Measurements from ENCODE around the gene DNM1L.

Gene DNM1L

GRCh38 chr12:32754111-32754510, 75.0 kb downstream of the DNM1L start:
- peak overlapping the region; percentile 98 for H3K4me3 ChIP-seq (ENCODE audit: low read depth, low read length)
- ChIA-PET POLR2A (no interaction called here), CTCF (interaction anchor here (1.3 to 4.9 kb wide), 10 partner anchors 8 to 1269 kb away, joined by 3 to 92 read pairs (median 12); partner anchors contain the start of gene ALG10)
- no peak for DNase-seq (ENCODE audit: low read depth, low spot score)
- TF ChIP-seq CTCF (IDR thresholded peaks at IDR 0.05; ENCODE audit: insufficient read depth, low read length, missing control alignments): no peak

- TF ChIP-seq CTCF (IDR thresholded peaks at IDR 0.05; ENCODE audit: insufficient read depth, low read length, missing control alignments): peak; percentile 87
- POLR2A ChIA-PET: interaction anchor here (0.6 to 1.7 kb wide), 5 partner anchors 12 to 1267 kb away, joined by 3 to 13 read pairs (median 4); partner anchors contain the start of gene ALG10
- CTCF ChIA-PET: interaction anchor here (0.7 to 4.9 kb wide), 36 partner anchors 9 to 1279 kb away, joined by 3 to 92 read pairs (median 6); partner anchors contain the start of gene ALG10
- peak; percentile 38 for DNase-seq (ENCODE audit: low read depth, low spot score)
- H3K4me3 ChIP-seq (ENCODE audit: low read depth, low read length): peak overlapping the region; percentile 98
Observed at GRCh38 chr12:32755051-32755653, 76.1 kb downstream of the DNM1L start.

GRCh38 chr12:32755654-32756475, 76.8 kb downstream of the DNM1L start, which contains the start of gene YARS2:
Gene YARS2, minus strand, starts transcription at chr12:32755897. Its CDS starts 23 bp downstream, at chr12:32755874.
- ChIA-PET POLR2A (interaction anchor here (0.6 to 1.7 kb wide), 7 partner anchors 13 to 1267 kb away, joined by 3 to 13 read pairs (median 4); partner anchors contain the start of genes ALG10 and DNM1L), CTCF (interaction anchor here (0.5 to 4.9 kb wide), 39 partner anchors 9 to 1279 kb away, joined by 3 to 92 read pairs (median 6); partner anchors contain the start of gene ALG10)
- peak; percentile 77 for TF ChIP-seq CTCF (IDR thresholded peaks at IDR 0.05; ENCODE audit: insufficient read depth, low read length, missing control alignments)
- H3K4me3 ChIP-seq (ENCODE audit: low read depth, low read length): peak within 1 kb of the TSS; percentile 98
- peak; percentile 94 for DNase-seq (ENCODE audit: low read depth, low spot score)

GRCh38 chr12:32756476-32757066, 77.5 kb downstream of the DNM1L start:
- POLR2A ChIA-PET: interaction anchor here (0.7 to 1.7 kb wide), 2 partner anchors 78 to 1266 kb away, joined by 3 to 13 read pairs; partner anchors contain the start of genes ALG10 and DNM1L
- no peak for DNase-seq (ENCODE audit: low read depth, low spot score)
- no peak for TF ChIP-seq CTCF (IDR thresholded peaks at IDR 0.05; ENCODE audit: insufficient read depth, low read length, missing control alignments)
- peak overlapping the region; percentile 98 for H3K4me3 ChIP-seq (ENCODE audit: low read depth, low read length)
- CTCF ChIA-PET: interaction anchor here (0.6 to 4.9 kb wide), 21 partner anchors 8 to 1278 kb away, joined by 3 to 92 read pairs (median 8); partner anchors contain the start of gene ALG10

GRCh38 chr12:32757157-32757556, 78.1 kb downstream of the DNM1L start:
- CTCF ChIA-PET: interaction anchor here (1.2 to 4.9 kb wide), 5 partner anchors 11 to 1266 kb away, joined by 6 to 92 read pairs (median 43); partner anchors contain the start of gene ALG10
- no peak overlapping the region for H3K4me3 ChIP-seq (ENCODE audit: low read depth, low read length)
- no peak for TF ChIP-seq CTCF (IDR thresholded peaks at IDR 0.05; ENCODE audit: insufficient read depth, low read length, missing control alignments)
- DNase-seq (ENCODE audit: low read depth, low spot score): no peak
- POLR2A ChIA-PET: no interaction called here

Data from AG04449 (cell line).